ENCODE results near the gene LPP. TPM values are rescaled to one million over a fixed set of nuclear protein-coding genes. Genes with fewer than 3 reads are reported as not detected.

Gene LPP
- total and polyA plus RNA-seq, 10 of the 15 experiments (the other 5 are each of a cell fraction or from before 2014, with no cell fraction given): under 0.01 to 0.62 (median 0.03) TPM

DNA sequence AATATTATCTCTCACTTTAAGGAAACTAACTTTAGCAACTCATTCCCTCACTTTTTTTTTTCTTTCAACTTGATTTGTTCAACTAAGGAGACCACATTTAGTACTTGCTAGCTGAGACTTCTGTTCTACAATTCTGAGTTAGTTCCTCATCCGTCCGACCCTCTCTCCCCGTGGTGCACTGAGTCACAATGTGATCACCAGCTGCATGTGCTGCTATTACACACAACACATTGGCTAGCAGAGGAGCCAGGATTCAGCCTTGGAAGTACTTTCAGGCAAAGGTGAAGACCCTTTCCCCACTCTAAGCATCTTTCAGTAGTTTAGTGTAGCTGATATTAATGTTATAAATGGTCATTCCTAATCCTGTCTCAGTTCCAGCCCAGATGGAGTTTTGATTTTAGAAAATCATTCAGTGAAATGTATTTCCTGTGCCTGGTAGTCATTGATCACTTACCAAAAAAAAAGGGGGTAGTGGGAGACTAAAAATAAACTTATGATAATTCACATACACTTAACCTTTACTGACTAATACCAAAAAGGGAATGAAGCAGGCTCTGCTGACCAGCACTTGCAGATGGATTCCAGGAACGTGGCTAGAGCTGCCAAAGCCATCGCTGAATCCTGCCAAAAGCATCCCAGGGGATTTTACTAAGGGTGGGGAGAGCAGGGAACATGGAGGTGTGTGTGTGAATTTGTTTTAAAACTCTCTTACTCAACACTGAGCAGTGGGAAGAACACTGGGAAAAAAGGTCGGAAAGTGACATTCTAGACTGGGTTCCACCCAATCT, 424.8 kb downstream of the LPP start:
- H4K20me1 ChIP-seq (ENCODE audit: control insufficient read depth, insufficient read depth): no peaks in the 10 kb centered on the region
- ChIA-PET POLR2A (no interaction called here), SMC1A (ENCODE audit: uncharacterized antibody, unreplicated experiment) (interaction anchor here (1.2 kb wide), 1 partner anchor 9 kb away, joined by 3 read pairs; no protein-coding TSS in a partner anchor), CTCF (interaction anchor here (0.7 kb wide), 1 partner anchor 12 kb away, joined by 3 read pairs; no protein-coding TSS in a partner anchor), RAD21 (ENCODE audit: unreplicated experiment) (no interaction called here)
- FAIRE-seq: no peak
- H3K27ac ChIP-seq (ENCODE audit: control insufficient read depth, insufficient read depth): no peak overlapping the region
- no peaks in the 10 kb centered on the region; a peak in 1 of 4 replicates for H3K27me3 ChIP-seq (replicated peaks in 1 of 2; ENCODE audit: control insufficient read depth in 2 of 2, insufficient read depth in 2 of 2, low read length in 1 of 2)
- H3K4me1 ChIP-seq (ENCODE audit: control insufficient read depth, insufficient read depth, low read length): no peaks in the 10 kb centered on the region
- WGBS (ENCODE audit: insufficient coverage, insufficient replicate concordance, low lambda C conversion rate, missing lambda C conversion rate): 29% methylated on average over 6 of the region's 6 CpGs
- no peaks in the 10 kb centered on the region for H3K79me2 ChIP-seq (ENCODE audit: control insufficient read depth, insufficient read depth, low read length)
- no peaks in the 10 kb centered on the region for H3K9me3 ChIP-seq (replicated peaks; ENCODE audit: control insufficient read depth, insufficient read depth, low read length)
- no peak overlapping the region for H2AFZ ChIP-seq (ENCODE audit: control insufficient read depth, low read depth, low read length)
- in situ Hi-C loops (cut with MboI): no loop called here
- TF ChIP-seq, protein P1, sequence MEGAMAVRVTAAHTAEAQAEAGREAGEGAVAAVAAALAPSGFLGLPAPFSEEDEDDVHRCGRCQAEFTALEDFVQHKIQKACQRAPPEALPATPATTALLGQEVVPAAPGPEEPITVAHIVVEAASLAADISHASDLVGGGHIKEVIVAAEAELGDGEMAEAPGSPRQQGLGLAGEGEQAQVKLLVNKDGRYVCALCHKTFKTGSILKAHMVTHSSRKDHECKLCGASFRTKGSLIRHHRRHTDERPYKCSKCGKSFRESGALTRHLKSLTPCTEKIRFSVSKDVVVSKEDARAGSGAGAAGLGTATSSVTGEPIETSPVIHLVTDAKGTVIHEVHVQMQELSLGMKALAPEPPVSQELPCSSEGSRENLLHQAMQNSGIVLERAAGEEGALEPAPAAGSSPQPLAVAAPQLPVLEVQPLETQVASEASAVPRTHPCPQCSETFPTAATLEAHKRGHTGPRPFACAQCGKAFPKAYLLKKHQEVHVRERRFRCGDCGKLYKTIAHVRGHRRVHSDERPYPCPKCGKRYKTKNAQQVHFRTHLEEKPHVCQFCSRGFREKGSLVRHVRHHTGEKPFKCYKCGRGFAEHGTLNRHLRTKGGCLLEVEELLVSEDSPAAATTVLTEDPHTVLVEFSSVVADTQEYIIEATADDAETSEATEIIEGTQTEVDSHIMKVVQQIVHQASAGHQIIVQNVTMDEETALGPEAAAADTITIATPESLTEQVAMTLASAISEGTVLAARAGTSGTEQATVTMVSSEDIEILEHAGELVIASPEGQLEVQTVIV (IDR thresholded peaks at IDR 0.05; ENCODE audit: borderline replicate concordance, partially characterized antibody): no peak
- TF ChIP-seq CREB1 (IDR thresholded peaks at IDR 0.05; ENCODE audit: low read depth) (no peak), POLR2AphosphoS5 (IDR thresholded peaks at IDR 0.05; ENCODE audit: low read length) (no peak)
- no TSS peak for BruUV-seq (replicated peaks)
- no peak overlapping the region for H3K4me2 ChIP-seq (ENCODE audit: control insufficient read depth, insufficient read depth)
- H3K9ac ChIP-seq (ENCODE audit: control insufficient read depth, insufficient read depth, low read length): no peak overlapping the region
- intact Hi-C loops (cut with micrococcal nuclease; ENCODE audit: unreplicated experiment): no loop called here
- H3K36me3 ChIP-seq (ENCODE audit: control insufficient read depth in 2 of 2, insufficient read depth in 2 of 2, low read length in 1 of 2): no peaks in the 10 kb centered on the region
- no peak overlapping the region for H3K4me3 ChIP-seq
- DNase-seq (ENCODE audit: low read depth, low spot score): no peak
- no peak for ATAC-seq

DNA sequence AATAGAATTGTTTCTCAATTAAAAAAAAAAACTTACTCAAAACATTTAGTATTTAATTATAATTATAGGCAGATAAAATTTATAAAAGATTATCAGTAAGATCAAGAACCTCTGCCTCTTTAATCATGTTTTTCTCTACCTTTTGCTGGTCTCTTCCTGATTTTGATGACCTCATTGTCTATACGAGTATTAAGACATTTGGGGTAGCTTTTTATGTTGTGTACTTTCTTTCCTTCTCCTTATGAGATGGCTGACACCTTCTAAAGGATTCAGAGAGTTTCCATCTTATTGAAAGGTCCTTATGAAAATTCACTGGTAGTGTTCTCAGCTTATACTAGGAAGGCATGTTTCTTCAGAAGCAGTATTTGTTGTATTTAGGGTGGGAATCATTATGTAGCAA, 426.3 kb downstream of the LPP start:
- H3K4me1 ChIP-seq (ENCODE audit: control insufficient read depth, insufficient read depth, low read length): no peaks in the 10 kb centered on the region
- no peaks in the 10 kb centered on the region for H4K20me1 ChIP-seq (ENCODE audit: control insufficient read depth, insufficient read depth)
- ATAC-seq (no peak), FAIRE-seq (no peak), DNase-seq (ENCODE audit: low read depth, low spot score) (no peak)
- BruUV-seq (replicated peaks): no TSS peak
- no peak overlapping the region for H3K27ac ChIP-seq (ENCODE audit: control insufficient read depth, insufficient read depth)
- POLR2A ChIA-PET: no interaction called here
- H3K9me3 ChIP-seq (replicated peaks; ENCODE audit: control insufficient read depth, insufficient read depth, low read length): no peaks in the 10 kb centered on the region
- peaks cover 0 to under 1% of the 10 kb centered on the region in 2 experiments; a peak in 1 of 4 replicates for H3K27me3 ChIP-seq (replicated peaks in 1 of 2; ENCODE audit: control insufficient read depth in 2 of 2, insufficient read depth in 2 of 2, low read length in 1 of 2)
- in situ Hi-C loops (cut with MboI): no loop called here
- CTCF ChIA-PET: interaction anchor here (0.7 kb wide), 1 partner anchor 840 kb away, joined by 3 read pairs; no protein-coding TSS in a partner anchor
- no peak overlapping the region for H3K9ac ChIP-seq (ENCODE audit: control insufficient read depth, insufficient read depth, low read length)
- H3K4me3 ChIP-seq: no peak overlapping the region
- H2AFZ ChIP-seq (ENCODE audit: control insufficient read depth, low read depth, low read length): no peak overlapping the region
- H3K4me2 ChIP-seq (ENCODE audit: control insufficient read depth, insufficient read depth): no peak overlapping the region
- WGBS (ENCODE audit: insufficient coverage, insufficient replicate concordance, low lambda C conversion rate, missing lambda C conversion rate): 0% methylated on average over 1 of the region's 1 CpG
- intact Hi-C loops (cut with micrococcal nuclease; ENCODE audit: unreplicated experiment): no loop called here
- H3K36me3 ChIP-seq (ENCODE audit: control insufficient read depth in 2 of 2, insufficient read depth in 2 of 2, low read length in 1 of 2): no peaks in the 10 kb centered on the region
- SMC1A ChIA-PET (ENCODE audit: uncharacterized antibody, unreplicated experiment): no interaction called here
- RAD21 ChIA-PET (ENCODE audit: unreplicated experiment): no interaction called here
- TF ChIP-seq NFYA (IDR thresholded peaks at IDR 0.05; ENCODE audit: borderline replicate concordance, low read depth, low read length): no peak
- TF ChIP-seq BRCA1 (IDR thresholded peaks at IDR 0.05; ENCODE audit: low read depth, low read length): no peak
- no peak for TF ChIP-seq PML (IDR thresholded peaks at IDR 0.05; ENCODE audit: low read length)
- TF ChIP-seq MYB (IDR thresholded peaks at IDR 0.05; ENCODE audit: borderline replicate concordance, low read depth, low read length): no peak
- TF ChIP-seq, protein P2, sequence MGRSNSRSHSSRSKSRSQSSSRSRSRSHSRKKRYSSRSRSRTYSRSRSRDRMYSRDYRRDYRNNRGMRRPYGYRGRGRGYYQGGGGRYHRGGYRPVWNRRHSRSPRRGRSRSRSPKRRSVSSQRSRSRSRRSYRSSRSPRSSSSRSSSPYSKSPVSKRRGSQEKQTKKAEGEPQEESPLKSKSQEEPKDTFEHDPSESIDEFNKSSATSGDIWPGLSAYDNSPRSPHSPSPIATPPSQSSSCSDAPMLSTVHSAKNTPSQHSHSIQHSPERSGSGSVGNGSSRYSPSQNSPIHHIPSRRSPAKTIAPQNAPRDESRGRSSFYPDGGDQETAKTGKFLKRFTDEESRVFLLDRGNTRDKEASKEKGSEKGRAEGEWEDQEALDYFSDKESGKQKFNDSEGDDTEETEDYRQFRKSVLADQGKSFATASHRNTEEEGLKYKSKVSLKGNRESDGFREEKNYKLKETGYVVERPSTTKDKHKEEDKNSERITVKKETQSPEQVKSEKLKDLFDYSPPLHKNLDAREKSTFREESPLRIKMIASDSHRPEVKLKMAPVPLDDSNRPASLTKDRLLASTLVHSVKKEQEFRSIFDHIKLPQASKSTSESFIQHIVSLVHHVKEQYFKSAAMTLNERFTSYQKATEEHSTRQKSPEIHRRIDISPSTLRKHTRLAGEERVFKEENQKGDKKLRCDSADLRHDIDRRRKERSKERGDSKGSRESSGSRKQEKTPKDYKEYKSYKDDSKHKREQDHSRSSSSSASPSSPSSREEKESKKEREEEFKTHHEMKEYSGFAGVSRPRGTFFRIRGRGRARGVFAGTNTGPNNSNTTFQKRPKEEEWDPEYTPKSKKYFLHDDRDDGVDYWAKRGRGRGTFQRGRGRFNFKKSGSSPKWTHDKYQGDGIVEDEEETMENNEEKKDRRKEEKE (IDR thresholded peaks at IDR 0.05): no peak
- no peaks in the 10 kb centered on the region for H3K79me2 ChIP-seq (ENCODE audit: control insufficient read depth, insufficient read depth, low read length)

All from GM12878 (cell line).